NB4 (cell line): ENCODE results near the gene CABCOCO1.

Source experiments
- CTCF ChIP-seq: IDR thresholded peaks from one replicate; pipeline ENCODE4 v1.5.1; 2012; ENCODE audit warnings: low read depth, low read length
- MAX ChIP-seq: IDR thresholded peaks from 2 replicates; pipeline ENCODE4 v1.6.1; 2011; ENCODE audit warnings: low read depth, low read length
- MYC ChIP-seq: IDR thresholded peaks from 2 replicates; pipeline ENCODE4 v1.6.1; 2011; ENCODE audit warnings: low read depth, low read length
- POLR2A ChIP-seq: IDR thresholded peaks from 2 replicates; pipeline ENCODE4 v1.6.1; 2011; ENCODE audit warnings: mild to moderate bottlenecking; ENCODE audit not compliant: insufficient read length; ENCODE audit errors: extremely low read depth

GRCh38 chr10:61620506-61620905, 42.2 kb upstream of the CABCOCO1 start:
- TF ChIP-seq CTCF (no peak), POLR2A (no peak), MAX (no peak), MYC (no peak)
